Tibial artery (tissue), 4 donors: ENCODE data around the gene FSTL4.

ENCODE experiments used
- DNase-seq, 2 donors: peaks; one replicate each; pipeline ENCODE4 v3.0.0-alpha.2; 2019
- H3K27ac ChIP-seq, 2 donors: fragments of 200-600 bp; sonication (generic) in 1 of 2; 1 replicate in 1 of 2; 2 replicates in 1 of 2; pipeline ENCODE4 v1.5.1; 2018 to 2019; ENCODE audit warnings: mild to moderate bottlenecking in 1 of 2
- H3K27me3 ChIP-seq, 2 donors: fragments of 200-600 bp; sonication (generic) in 1 of 2; one replicate each; pipeline versions ENCODE4 v1.5.1 to v1.6.0; 2016 to 2019
- H3K36me3 ChIP-seq, 3 donors: fragments of 200-600 bp; sonication (generic) in 2 of 3; one replicate each; pipeline ENCODE4 v1.5.1; 2016 to 2019; ENCODE audit warnings: mild to moderate bottlenecking in 2 of 3
- H3K4me1 ChIP-seq, 4 donors: fragments of 200-600 bp; sonication (generic) in 2 of 4; 1 replicate in 3 of 4; 2 replicates in 1 of 4; pipeline ENCODE4 v1.5.1; 2016 to 2019
- H3K4me3 ChIP-seq, 2 donors: fragments of 200-600 bp; sonication (generic) in 1 of 2; 1 replicate in 1 of 2; 2 replicates in 1 of 2; pipeline ENCODE4 v1.5.1; 2018 to 2019; ENCODE audit warnings: mild to moderate bottlenecking in 2 of 2
- H3K9me3 ChIP-seq, 3 donors: fragments of 200-600 bp; sonication (generic) in 1 of 3; one replicate each; pipeline ENCODE4 v1.5.1; 2016 to 2019
- CTCF ChIP-seq, 2 experiments: fragments of 200-600 bp in 1 of 2; fragments of 450-650 bp in 1 of 2; IDR thresholded peaks; one replicate each; pipeline ENCODE4 v1.5.1; 2017 to 2019; ENCODE audit warnings: antibody characterized with exemption in 2 of 2, mild to moderate bottlenecking in 1 of 2, moderate library complexity in 1 of 2
- intact Hi-C: fragments of 100-400 bp; cut with DNase I; formaldehyde crosslinking; loops from one replicate; pipeline ENCODE4 v1.15.0; 2023; ENCODE audit warnings: low total_unique reads

Gene FSTL4

GRCh38 chr5:133527311-133527710 is 85.0 kb downstream of the FSTL4 start:
- H3K9me3 ChIP-seq = no peaks in the 10 kb centered on the region
- H3K27ac ChIP-seq = no peak overlapping the region
- H3K4me1 ChIP-seq = peaks cover 0 to 25% (median 3%) of the 10 kb centered on the region in 4 donors
- no peak for DNase-seq
- no peak for TF ChIP-seq CTCF (IDR thresholded peaks at IDR 0.05)
- H3K36me3 ChIP-seq = no peaks in the 10 kb centered on the region
- H3K4me3 ChIP-seq = no peak overlapping the region
- intact Hi-C loops = no loop called here
- H3K27me3 ChIP-seq = no peaks in the 10 kb centered on the region

GRCh38 chr5:133526368-133526767 is 86.0 kb downstream of the FSTL4 start:
- no peak overlapping the region for H3K4me3 ChIP-seq
- peaks cover 0 to 15% (median 0%) of the 10 kb centered on the region in 4 donors for H3K4me1 ChIP-seq
- no peaks in the 10 kb centered on the region for H3K9me3 ChIP-seq
- no peak overlapping the region for H3K27ac ChIP-seq
- no peak for DNase-seq
- TF ChIP-seq CTCF (IDR thresholded peaks at IDR 0.05) = no peak
- H3K27me3 ChIP-seq = no peaks in the 10 kb centered on the region
- no peaks in the 10 kb centered on the region for H3K36me3 ChIP-seq
- intact Hi-C loops = no loop called here

GRCh38 chr5:133525126-133525525 is 87.2 kb downstream of the FSTL4 start:
- no peaks in the 10 kb centered on the region for H3K27me3 ChIP-seq
- H3K27ac ChIP-seq = no peak overlapping the region
- H3K4me1 ChIP-seq = peaks cover 0 to 11% (median 0%) of the 10 kb centered on the region in 4 donors
- intact Hi-C loops = no loop called here
- H3K36me3 ChIP-seq = no peaks in the 10 kb centered on the region
- no peak for DNase-seq
- TF ChIP-seq CTCF (IDR thresholded peaks at IDR 0.05) = no peak
- H3K4me3 ChIP-seq = no peak overlapping the region
- H3K9me3 ChIP-seq = no peaks in the 10 kb centered on the region

GRCh38 chr5:133524666-133525065 is 87.7 kb downstream of the FSTL4 start:
- no peaks in the 10 kb centered on the region for H3K27me3 ChIP-seq
- no peaks in the 10 kb centered on the region for H3K36me3 ChIP-seq
- no peaks in the 10 kb centered on the region for H3K9me3 ChIP-seq
- intact Hi-C loops = no loop called here
- H3K27ac ChIP-seq = no peak overlapping the region
- no peak for TF ChIP-seq CTCF (IDR thresholded peaks at IDR 0.05)
- H3K4me1 ChIP-seq = peaks cover 0 to 11% (median 0%) of the 10 kb centered on the region in 4 donors
- no peak overlapping the region for H3K4me3 ChIP-seq
- DNase-seq = no peak

GRCh38 chr5:133523961-133524586 is 88.3 kb downstream of the FSTL4 start:
- Histone ChIP-seq H3K9me3 (no peaks in the 10 kb centered on the region), H3K4me3 (no peak overlapping the region), H3K36me3 (no peaks in the 10 kb centered on the region), H3K4me1 (peaks cover 0 to 11% (median 0%) of the 10 kb centered on the region in 4 donors), H3K27ac (no peak overlapping the region), H3K27me3 (no peaks in the 10 kb centered on the region)
- no peak for DNase-seq
- no peak for TF ChIP-seq CTCF (IDR thresholded peaks at IDR 0.05)
- intact Hi-C loops = no loop called here
